Fibroblast of the aortic adventitia (primary cell): Measurements from ENCODE around the gene TENM4. TPM values are rescaled to one million over a fixed set of nuclear protein-coding genes. Genes with fewer than 3 reads are reported as not detected.

Experiments used
- DNase-seq: peaks from one replicate; pipeline ENCODE4 v3.0.0-alpha.2; 2010; ENCODE audit warnings: low read depth
- H3K4me3 ChIP-seq: 2 replicates; pipeline ENCODE4 v1.5.1; 2011; ENCODE audit warnings: low read depth, mild to moderate bottlenecking, control low read depth, low read length, moderate library complexity
- total RNA-seq: library from RNA; depleted of rRNA; stranded (reverse); fragments of >200 nt; gene quantifications from 2 replicates; pipeline ENCODE4 v1.2.3, GENCODE V29; 2012; ENCODE audit warnings: low replicate concordance
- TF ChIP-seq, protein P1 (sequence below): IDR thresholded peaks from 2 replicates; pipeline ENCODE4 v1.5.1; 2011; ENCODE audit warnings: mild to moderate bottlenecking, low read length, control low read depth, inconsistent platforms; ENCODE audit not compliant: insufficient read depth

TENM4 gene
- total RNA-seq, 1 donor: 113 TPM

DNA sequence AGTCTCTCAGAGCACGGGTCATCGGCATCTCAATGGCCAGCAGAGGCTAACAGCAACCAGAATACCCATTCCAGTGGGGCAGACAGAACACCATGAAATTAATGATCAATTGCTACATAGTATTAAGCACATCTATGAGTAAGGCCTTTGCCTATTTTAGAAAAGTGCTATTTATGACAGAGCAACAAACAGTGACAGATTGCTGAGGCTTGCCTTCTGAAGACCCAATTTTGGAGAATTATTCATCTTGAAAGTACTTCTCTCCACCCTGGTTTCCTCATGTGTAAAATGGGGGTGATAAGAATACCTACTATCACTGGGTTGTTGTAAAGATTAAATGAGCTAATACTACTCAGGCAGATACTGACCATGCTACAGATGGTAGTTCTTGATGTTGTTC, 232.7 kb downstream of the TENM4 start:
- no peak for DNase-seq
- TF ChIP-seq, protein P1, sequence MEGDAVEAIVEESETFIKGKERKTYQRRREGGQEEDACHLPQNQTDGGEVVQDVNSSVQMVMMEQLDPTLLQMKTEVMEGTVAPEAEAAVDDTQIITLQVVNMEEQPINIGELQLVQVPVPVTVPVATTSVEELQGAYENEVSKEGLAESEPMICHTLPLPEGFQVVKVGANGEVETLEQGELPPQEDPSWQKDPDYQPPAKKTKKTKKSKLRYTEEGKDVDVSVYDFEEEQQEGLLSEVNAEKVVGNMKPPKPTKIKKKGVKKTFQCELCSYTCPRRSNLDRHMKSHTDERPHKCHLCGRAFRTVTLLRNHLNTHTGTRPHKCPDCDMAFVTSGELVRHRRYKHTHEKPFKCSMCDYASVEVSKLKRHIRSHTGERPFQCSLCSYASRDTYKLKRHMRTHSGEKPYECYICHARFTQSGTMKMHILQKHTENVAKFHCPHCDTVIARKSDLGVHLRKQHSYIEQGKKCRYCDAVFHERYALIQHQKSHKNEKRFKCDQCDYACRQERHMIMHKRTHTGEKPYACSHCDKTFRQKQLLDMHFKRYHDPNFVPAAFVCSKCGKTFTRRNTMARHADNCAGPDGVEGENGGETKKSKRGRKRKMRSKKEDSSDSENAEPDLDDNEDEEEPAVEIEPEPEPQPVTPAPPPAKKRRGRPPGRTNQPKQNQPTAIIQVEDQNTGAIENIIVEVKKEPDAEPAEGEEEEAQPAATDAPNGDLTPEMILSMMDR: no peak
- H3K4me3 ChIP-seq: no peak overlapping the region

DNA sequence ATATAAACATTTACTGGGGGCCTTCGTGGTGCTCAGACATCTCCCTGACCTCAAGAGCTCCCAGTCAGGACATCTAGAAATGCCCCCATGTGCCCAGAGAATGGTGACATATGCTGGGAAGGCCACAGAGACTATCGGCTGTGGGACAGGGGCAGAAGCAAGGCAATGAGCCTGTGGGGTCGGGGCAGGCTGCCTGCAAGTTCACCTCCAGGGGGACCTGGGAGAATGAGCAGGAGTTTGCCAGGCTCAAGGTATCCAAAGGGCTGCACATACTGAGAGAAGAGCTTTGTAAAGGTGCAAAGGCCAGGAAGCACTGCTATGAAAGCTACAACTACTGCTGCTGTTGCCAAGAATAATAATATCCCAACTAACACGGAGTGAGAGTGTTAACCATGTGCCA, 233.9 kb downstream of the TENM4 start:
- no peak for DNase-seq
- no peak overlapping the region for H3K4me3 ChIP-seq
- TF ChIP-seq, protein P1: no peak

DNA sequence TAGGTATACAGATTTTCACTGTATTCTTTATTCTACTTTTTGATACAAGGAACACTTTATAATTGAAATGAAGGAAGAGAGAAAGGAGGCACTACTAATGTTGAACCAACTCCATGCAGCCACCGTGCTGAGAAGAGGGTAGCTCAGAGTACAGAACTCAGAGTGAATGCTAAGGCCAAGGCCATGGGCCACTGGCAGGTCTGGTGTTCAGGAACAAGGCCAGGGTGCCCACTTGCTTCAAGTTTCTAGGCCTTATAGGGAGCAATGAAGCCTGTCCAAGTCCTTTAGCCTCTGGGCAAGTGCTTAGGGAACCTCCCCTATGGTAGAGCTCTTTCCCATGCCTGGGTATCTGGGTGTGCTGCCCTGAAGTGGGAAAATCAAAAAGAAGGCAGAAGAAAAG, 235.0 kb downstream of the TENM4 start:
- no peak overlapping the region for H3K4me3 ChIP-seq
- no peak for DNase-seq
- TF ChIP-seq, protein P1: no peak

DNA sequence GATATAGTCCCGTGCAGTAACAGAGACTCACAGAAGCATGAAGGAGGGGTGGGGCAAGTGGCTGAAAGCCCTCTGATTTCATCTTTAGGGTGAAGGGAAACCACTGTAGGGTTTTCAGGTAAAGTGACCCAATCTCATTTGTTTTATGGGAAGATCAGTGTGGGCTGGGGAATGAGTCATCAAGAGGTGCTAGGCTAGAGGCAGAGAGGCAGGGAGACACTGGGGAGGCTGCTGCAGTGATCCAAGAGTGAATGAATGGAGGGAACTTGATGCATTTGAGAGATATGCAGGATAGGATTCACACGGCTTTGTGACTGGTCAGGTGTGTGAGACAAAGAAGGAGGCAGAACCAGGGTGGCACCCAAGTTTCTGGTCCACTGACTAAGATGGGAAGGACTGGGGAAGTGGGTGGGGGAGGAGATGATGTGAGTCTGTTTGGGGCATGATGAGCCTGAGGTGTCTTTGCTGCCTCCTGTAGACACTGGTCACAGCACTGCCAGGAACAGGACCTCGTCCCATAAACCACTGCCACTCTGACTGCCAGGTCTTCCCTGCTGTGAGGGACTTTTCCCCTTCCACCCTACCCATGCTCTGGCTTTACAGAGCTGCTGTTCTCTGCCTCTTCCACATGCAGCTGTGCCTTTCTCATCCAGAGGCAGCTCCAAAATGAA, 239.0 kb downstream of the TENM4 start:
- H3K4me3 ChIP-seq: no peak overlapping the region
- no peak for DNase-seq
- TF ChIP-seq, protein P1: no peak

DNA sequence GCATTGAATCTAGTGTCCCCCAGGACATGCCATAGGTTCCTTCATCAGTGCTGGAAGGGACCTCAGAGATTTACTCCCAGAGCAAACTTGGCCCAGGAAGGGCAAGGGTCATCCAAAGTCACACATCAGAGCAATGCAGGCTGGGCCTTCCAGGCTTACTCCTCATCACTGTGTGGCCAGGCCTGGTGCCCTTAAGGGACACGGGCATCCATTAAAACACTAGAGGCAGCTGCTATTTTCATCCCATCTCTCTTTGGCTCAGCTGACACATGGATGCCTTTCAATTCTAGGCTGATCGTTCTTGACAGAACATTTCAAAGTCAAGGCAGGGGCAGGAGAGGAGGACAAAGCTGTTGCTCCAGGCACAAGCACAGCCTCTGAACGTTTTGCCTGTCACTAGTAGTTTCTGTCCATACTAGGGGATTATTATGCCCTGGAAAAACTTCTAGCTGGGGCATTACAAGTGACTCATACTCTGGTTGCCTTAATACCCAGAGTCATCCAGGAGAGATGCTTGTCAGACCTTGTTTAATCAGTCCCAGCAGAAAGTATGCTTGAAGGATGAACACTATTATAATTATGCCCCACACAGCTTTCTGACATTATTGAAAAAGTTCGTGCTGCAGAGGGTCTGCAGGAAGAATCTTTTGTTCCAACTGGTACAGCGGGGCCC, 240.3 kb downstream of the TENM4 start:
- no peak for DNase-seq
- TF ChIP-seq, protein P1: no peak
- H3K4me3 ChIP-seq: no peak overlapping the region

DNA sequence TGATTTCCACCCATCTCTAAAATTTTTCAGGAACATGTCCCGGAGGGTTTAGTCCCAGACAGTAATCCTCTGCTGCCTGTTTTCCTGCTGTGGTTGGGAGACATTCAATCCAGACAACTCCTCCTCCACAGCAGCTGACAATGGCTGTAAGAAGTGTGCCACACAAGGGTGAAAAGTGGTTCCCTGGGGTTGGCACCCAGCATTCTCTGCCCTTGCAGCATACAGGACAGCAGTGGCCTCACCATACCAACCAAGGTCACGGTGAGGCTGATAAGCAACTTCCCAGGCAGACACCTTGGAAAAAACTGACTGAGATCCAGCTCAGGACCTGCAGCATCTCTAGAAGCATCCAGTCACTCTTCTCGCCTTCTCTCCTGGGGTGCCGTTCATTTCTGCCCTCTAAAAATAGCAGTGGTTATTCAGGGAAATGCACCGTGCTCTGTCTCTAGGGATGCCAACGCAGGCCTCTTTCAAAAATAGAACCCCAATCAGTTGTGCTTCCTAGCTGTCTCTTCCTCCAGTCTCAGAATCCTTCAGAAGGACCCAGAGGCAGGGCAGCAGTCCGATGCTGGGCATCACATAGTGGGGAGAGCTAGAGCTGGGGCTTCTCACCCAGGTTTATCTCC, 241.0 kb downstream of the TENM4 start:
- no peak overlapping the region for H3K4me3 ChIP-seq
- no peak for DNase-seq
- TF ChIP-seq, protein P1: no peak
